Memory B cell (primary cell): Measurements from ENCODE around the gene ARHGAP23.
A peak's percentile ranks its signal among the peaks of the same experiment; 100 is the strongest.

Source experiments
- ATAC-seq: fragments of 150-1000 bp; cut with Tn5 transposase; 2 replicates; pipeline ENCODE4 v1.10.0; 2021; ENCODE audit warnings: low read depth, mild to moderate bottlenecking, moderate library complexity
- DNase-seq, 2 donors: peaks; one replicate each; pipeline ENCODE4 v3.0.0; 2022; ENCODE audit warnings: low spot score in 2 of 2
- H3K27ac Mint-ChIP-seq: one replicate; pipeline ENCODE4 v1.8.0; 2022; ENCODE audit warnings: mild to moderate bottlenecking, moderate library complexity, mixed read lengths
- H3K27me3 Mint-ChIP-seq: one replicate; pipeline ENCODE4 v1.8.0; 2022; ENCODE audit warnings: mixed read lengths
- H3K36me3 Mint-ChIP-seq: one replicate; pipeline ENCODE4 v1.8.0; 2022; ENCODE audit warnings: mild to moderate bottlenecking, mixed read lengths
- H3K4me1 Mint-ChIP-seq: one replicate; pipeline ENCODE4 v1.8.0; 2022; ENCODE audit warnings: mixed read lengths
- H3K4me3 Mint-ChIP-seq: one replicate; pipeline ENCODE4 v1.8.0; 2022; ENCODE audit warnings: mild to moderate bottlenecking, moderate library complexity, mixed read lengths
- H3K9me3 Mint-ChIP-seq: one replicate; pipeline ENCODE4 v1.8.0; 2022; ENCODE audit warnings: mixed read lengths

The ARHGAP23 gene

GRCh38 chr17:38417210-38417951 is 10.9 kb upstream of the ARHGAP23 start:
- no peak for DNase-seq
- no peaks in the 10 kb centered on the region for H3K9me3 Mint-ChIP-seq
- H3K4me1 Mint-ChIP-seq, result peaks cover 7% of the 10 kb centered on the region
- H3K4me3 Mint-ChIP-seq, result no peak overlapping the region
- H3K36me3 Mint-ChIP-seq, result no peaks in the 10 kb centered on the region
- no peak overlapping the region for H3K27ac Mint-ChIP-seq
- peaks cover 27% of the 10 kb centered on the region for H3K27me3 Mint-ChIP-seq
- no peak for ATAC-seq

- no peak for ATAC-seq
- Mint-ChIP-seq H3K27me3 (peaks cover 29% of the 10 kb centered on the region), H3K9me3 (no peaks in the 10 kb centered on the region), H3K27ac (no peak overlapping the region), H3K4me3 (no peak overlapping the region), H3K4me1 (peaks cover 7% of the 10 kb centered on the region), H3K36me3 (no peaks in the 10 kb centered on the region)
- DNase-seq, result no peak
These were observed 10.1 kb upstream of the ARHGAP23 start for GRCh38 chr17:38418062-38418692.

GRCh38 chr17:38418693-38419507 is 9.4 kb upstream of the ARHGAP23 start:
- peaks cover 7% of the 10 kb centered on the region for H3K4me1 Mint-ChIP-seq
- no peak for ATAC-seq
- peak overlapping the region; percentile 76 for H3K27ac Mint-ChIP-seq
- H3K36me3 Mint-ChIP-seq, result no peaks in the 10 kb centered on the region
- H3K9me3 Mint-ChIP-seq, result no peaks in the 10 kb centered on the region
- DNase-seq, result no peak
- peak overlapping the region; percentile 73 for H3K4me3 Mint-ChIP-seq
- peaks cover 34% of the 10 kb centered on the region for H3K27me3 Mint-ChIP-seq

DNA sequence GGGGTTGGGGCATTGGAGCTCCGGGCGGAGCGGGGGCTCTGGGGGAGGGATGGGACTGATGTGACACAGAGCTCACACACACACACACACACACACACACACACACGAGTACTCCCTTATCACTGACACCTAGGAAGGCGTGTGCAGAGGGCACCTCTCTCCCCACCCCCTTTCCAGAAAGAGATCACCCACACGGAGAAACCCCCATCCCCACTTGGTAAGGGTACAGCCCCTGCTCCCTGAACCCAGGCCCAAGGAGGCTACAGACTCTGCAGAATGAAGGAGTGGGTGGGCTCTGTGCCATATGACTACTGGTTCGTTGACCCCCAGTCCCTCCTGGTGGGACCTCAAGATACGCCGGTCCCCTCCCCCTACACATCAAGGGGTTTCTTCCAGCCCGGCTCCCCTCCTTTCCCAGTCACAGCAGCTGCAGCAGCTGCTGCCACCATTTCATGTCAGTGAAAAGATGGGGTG is 8.7 kb upstream of the ARHGAP23 start:
- Mint-ChIP-seq H3K36me3 (no peaks in the 10 kb centered on the region), H3K27me3 (peaks cover 40% of the 10 kb centered on the region), H3K9me3 (no peaks in the 10 kb centered on the region), H3K27ac (no peak overlapping the region), H3K4me1 (peaks cover 12% of the 10 kb centered on the region), H3K4me3 (peak overlapping the region; percentile 44)
- DNase-seq, result no peak
- no peak for ATAC-seq

DNA sequence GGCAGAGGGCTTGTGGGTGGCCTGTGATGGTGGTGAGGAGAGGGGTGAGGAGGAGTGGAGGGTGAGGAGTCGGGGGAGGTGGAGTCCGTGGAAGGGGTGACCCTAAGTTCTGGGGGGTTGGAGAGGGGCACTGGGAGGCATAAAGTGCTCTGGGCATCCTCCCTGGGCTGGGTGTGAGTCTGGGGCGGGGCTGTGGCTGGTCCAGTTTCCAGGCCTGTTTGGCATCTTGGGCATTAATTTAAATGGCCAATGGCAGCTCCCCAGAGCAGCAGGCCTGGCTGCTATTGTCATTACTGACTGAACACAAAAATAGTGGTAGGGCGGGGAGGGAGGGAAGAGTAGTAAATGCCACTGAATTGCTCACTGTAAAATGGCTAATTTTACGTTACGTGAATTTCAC is 7.7 kb upstream of the ARHGAP23 start:
- DNase-seq (no peak), ATAC-seq (no peak)
- Mint-ChIP-seq H3K27me3 (peaks cover 49% of the 10 kb centered on the region), H3K36me3 (no peaks in the 10 kb centered on the region), H3K4me3 (no peak overlapping the region), H3K27ac (no peak overlapping the region), H3K9me3 (no peaks in the 10 kb centered on the region), H3K4me1 (peaks cover 13% of the 10 kb centered on the region)

DNA sequence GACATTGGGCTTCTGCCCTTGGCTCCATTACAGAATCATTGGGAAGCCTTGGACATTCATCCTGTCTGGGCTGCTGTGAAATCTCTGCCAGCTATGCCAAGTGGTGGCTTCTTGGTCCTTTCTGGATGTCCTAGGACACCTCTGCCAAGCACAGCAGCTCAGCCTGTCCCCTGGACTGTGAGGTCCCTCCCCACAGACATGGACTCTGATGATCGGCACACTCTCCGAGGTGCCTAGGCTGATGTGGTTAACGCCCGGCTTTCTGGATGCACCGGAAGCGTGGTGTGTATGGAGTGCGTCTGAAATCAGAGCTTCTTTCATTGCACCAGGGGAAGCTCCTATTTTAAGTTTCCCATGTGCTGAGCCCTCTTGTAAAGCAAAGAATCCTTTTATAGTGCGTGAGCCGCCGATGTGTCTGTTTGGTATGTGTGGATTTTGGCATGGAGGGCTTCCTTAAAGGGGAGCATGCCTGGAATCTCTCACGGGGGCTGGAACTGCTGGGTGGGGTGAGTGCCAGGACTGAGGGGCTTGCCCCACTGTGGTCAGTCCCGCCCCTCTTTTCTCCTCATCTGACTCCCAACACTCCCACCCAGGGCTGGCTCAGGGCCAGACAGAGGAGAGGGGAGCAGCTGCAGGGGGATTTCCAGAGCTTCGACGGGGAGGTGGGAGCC is 7.0 kb upstream of the ARHGAP23 start:
- no peak overlapping the region for H3K27ac Mint-ChIP-seq
- H3K9me3 Mint-ChIP-seq, result no peaks in the 10 kb centered on the region
- no peaks in the 10 kb centered on the region for H3K36me3 Mint-ChIP-seq
- peaks cover 14% of the 10 kb centered on the region for H3K4me1 Mint-ChIP-seq
- no peak overlapping the region for H3K4me3 Mint-ChIP-seq
- H3K27me3 Mint-ChIP-seq, result peaks cover 49% of the 10 kb centered on the region
- no peak for DNase-seq
- no peak for ATAC-seq

DNA sequence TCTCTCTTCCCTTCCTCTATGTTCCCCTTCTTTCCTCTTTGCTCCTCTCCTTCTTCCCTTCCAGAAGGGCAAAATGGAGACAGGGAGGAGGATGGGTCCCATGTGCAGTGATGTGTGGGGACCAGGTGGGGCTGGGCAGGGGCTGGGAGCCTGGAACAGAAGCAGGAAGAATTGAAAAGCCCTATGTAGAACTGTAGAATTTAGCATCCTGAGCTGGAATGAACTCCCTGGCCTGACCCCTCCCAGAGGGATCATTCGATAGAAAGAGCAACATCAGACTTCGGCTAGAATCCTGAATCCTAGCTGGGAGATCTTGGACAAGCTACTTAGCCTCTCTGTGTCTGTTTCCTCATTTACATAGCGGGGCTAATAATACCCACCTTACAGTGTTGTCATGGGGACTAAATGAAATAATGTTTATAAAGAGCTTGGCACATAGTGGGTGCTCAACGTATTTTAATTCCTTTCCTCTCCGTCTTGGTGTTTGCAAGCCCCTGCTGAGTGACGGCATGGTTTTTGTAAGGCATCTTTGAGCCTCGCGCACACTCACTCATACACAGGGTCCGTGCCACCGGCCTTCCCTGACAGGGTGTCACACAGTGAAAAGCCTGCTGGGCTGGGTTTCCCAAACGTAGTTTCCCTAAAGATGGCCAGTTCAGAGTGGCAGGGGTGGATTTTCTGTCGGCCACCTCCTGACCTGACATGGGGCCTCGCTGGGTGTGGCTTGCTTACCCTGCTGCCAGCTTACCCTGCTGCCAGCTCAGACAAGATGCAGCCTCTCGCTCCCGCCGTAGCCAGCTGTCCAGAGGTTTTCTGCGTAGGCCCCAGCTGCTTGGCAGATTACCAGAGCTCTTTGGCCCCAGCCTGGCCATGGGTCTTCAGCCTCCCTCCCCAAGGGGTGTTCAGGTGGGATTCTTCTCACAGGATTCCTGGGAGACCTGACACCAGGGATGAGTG is 6.1 kb upstream of the ARHGAP23 start:
- peaks cover 52% of the 10 kb centered on the region for H3K27me3 Mint-ChIP-seq
- no peaks in the 10 kb centered on the region for H3K36me3 Mint-ChIP-seq
- ATAC-seq, result no peak
- no peak overlapping the region for H3K27ac Mint-ChIP-seq
- H3K9me3 Mint-ChIP-seq, result no peaks in the 10 kb centered on the region
- no peak overlapping the region for H3K4me3 Mint-ChIP-seq
- H3K4me1 Mint-ChIP-seq, result peaks cover 17% of the 10 kb centered on the region
- no peak for DNase-seq

GRCh38 chr17:38424297-38424972 is 3.8 kb upstream of the ARHGAP23 start:
- H3K27me3 Mint-ChIP-seq, result peaks cover 47% of the 10 kb centered on the region
- H3K27ac Mint-ChIP-seq, result no peak overlapping the region
- H3K9me3 Mint-ChIP-seq, result no peaks in the 10 kb centered on the region
- no peak for DNase-seq
- no peaks in the 10 kb centered on the region for H3K36me3 Mint-ChIP-seq
- no peak overlapping the region for H3K4me3 Mint-ChIP-seq
- no peak for ATAC-seq
- H3K4me1 Mint-ChIP-seq, result peaks cover 19% of the 10 kb centered on the region

- H3K27me3 Mint-ChIP-seq, result peaks cover 47% of the 10 kb centered on the region
- H3K36me3 Mint-ChIP-seq, result no peaks in the 10 kb centered on the region
- no peak overlapping the region for H3K27ac Mint-ChIP-seq
- ATAC-seq (no peak), DNase-seq (no peak)
- H3K4me1 Mint-ChIP-seq, result peaks cover 17% of the 10 kb centered on the region
- no peaks in the 10 kb centered on the region for H3K9me3 Mint-ChIP-seq
- H3K4me3 Mint-ChIP-seq, result no peak overlapping the region
These were observed 3.2 kb upstream of the ARHGAP23 start for GRCh38 chr17:38425031-38425430.

DNA sequence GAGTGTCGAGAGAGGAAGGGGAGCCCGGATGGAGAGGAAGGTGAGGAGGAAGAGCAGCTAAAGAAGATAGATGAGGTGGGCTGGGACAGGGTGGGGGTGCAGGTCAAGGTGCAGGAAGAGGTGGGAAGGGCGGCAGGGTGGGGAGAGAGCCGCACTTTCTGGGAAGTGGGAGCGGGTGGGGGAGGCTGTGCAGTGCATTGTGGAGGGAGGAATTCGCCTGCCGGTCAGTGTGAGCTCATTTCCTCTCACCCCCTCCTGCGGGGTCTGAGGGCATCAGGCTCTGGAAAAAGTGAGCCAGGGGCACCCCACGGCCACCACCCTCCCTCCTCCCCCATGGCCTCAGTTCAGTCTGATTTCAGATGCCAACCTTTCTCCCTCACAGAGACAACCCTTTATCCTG is 2.5 kb upstream of the ARHGAP23 start:
- no peak for ATAC-seq
- Mint-ChIP-seq H3K36me3 (no peaks in the 10 kb centered on the region), H3K4me1 (peaks cover 17% of the 10 kb centered on the region), H3K27ac (no peak overlapping the region), H3K9me3 (no peaks in the 10 kb centered on the region), H3K27me3 (peaks cover 48% of the 10 kb centered on the region), H3K4me3 (no peak overlapping the region)
- no peak for DNase-seq

DNA sequence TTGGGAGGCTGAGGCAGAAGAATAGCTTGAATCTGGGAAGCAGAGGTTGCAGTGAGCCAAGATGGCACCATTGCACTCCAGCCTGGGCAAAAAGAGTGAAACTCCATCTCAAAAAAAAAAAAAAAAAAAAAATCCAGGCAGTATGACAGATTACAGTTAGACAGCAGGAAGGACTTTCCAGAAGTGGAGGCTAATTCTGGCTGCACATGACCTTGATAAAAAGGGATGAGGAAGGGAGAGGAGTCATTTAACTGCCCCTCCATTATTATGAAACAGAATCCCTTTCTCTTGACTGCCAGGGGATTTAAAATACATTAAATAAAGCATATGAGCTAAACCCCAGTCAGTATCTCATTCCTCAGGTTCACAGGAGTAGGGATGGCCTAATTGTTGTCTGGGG is 1.8 kb upstream of the ARHGAP23 start:
- no peak for DNase-seq
- Mint-ChIP-seq H3K4me3 (no peak overlapping the region), H3K27me3 (peaks cover 48% of the 10 kb centered on the region), H3K36me3 (no peaks in the 10 kb centered on the region), H3K4me1 (peaks cover 17% of the 10 kb centered on the region), H3K9me3 (no peaks in the 10 kb centered on the region), H3K27ac (no peak overlapping the region)
- no peak for ATAC-seq

GRCh38 chr17:38427160-38427949 is 909 bp upstream of the ARHGAP23 start:
- ATAC-seq (no peak), DNase-seq (no peak)
- H3K9me3 Mint-ChIP-seq, result no peaks in the 10 kb centered on the region
- H3K4me3 Mint-ChIP-seq, result peak overlapping the region; percentile 48
- no peaks in the 10 kb centered on the region for H3K36me3 Mint-ChIP-seq
- H3K27ac Mint-ChIP-seq, result no peak overlapping the region
- peaks cover 42% of the 10 kb centered on the region for H3K27me3 Mint-ChIP-seq
- H3K4me1 Mint-ChIP-seq, result peaks cover 17% of the 10 kb centered on the region
